H9 (cell line): ENCODE results near the gene FAT2. TPM values are rescaled to one million over a fixed set of nuclear protein-coding genes. Genes with fewer than 3 reads are reported as not detected.

Experiments used
- DNase-seq: peaks from one replicate; pipeline ENCODE4 v3.0.0-alpha.2; 2017
- H2AFZ ChIP-seq: one replicate; pipeline ENCODE4 v1.6.1; 2013; ENCODE audit warnings: mild to moderate bottlenecking, low read length, control low read depth, moderate library complexity
- H2AK5ac ChIP-seq: 2 replicates; pipeline ENCODE4 v1.6.1; 2013; ENCODE audit warnings: low read length, control low read depth, mixed read lengths; ENCODE audit not compliant: insufficient read length
- H2BK120ac ChIP-seq: one replicate; pipeline ENCODE4 v1.6.1; 2013; ENCODE audit warnings: low read depth, mild to moderate bottlenecking, low read length, control low read depth, inconsistent platforms; ENCODE audit not compliant: poor library complexity, severe bottlenecking
- H2BK12ac ChIP-seq: 2 replicates; pipeline ENCODE4 v1.6.1; 2013; ENCODE audit warnings: low read length, control low read depth, mixed read lengths, low read depth; ENCODE audit not compliant: insufficient read length
- H2BK15ac ChIP-seq: 2 replicates; pipeline ENCODE4 v1.6.1; 2013; ENCODE audit warnings: low read depth, low read length, control low read depth
- H2BK20ac ChIP-seq: one replicate; pipeline ENCODE4 v1.6.1; 2013; ENCODE audit warnings: low read depth, mild to moderate bottlenecking, low read length, control low read depth, inconsistent platforms; ENCODE audit not compliant: poor library complexity, severe bottlenecking
- H2BK5ac ChIP-seq: 2 replicates; pipeline ENCODE4 v1.6.1; 2013; ENCODE audit warnings: low read length, control low read depth, mixed read lengths; ENCODE audit not compliant: insufficient read length
- H3K14ac ChIP-seq: 2 replicates; pipeline ENCODE4 v1.6.1; 2013; ENCODE audit warnings: low read length, control low read depth; ENCODE audit not compliant: insufficient read depth
- H3K18ac ChIP-seq: 2 replicates; pipeline ENCODE4 v1.6.1; 2013; ENCODE audit warnings: low read depth, mild to moderate bottlenecking, mixed read lengths, low read length, control low read depth; ENCODE audit not compliant: insufficient read length
- H3K23ac ChIP-seq: 2 replicates; pipeline ENCODE4 v1.6.1; 2013; ENCODE audit warnings: low read length, control low read depth, mixed read lengths, low read depth; ENCODE audit not compliant: insufficient read length
- H3K23me2 ChIP-seq: 2 replicates; pipeline ENCODE4 v1.6.1; 2013; ENCODE audit warnings: low read depth, mild to moderate bottlenecking, mixed read lengths, low read length, control low read depth; ENCODE audit not compliant: insufficient read length, poor library complexity, severe bottlenecking
- H3K27ac ChIP-seq: 2 replicates; pipeline ENCODE4 v1.5.1; 2013; ENCODE audit warnings: low read length, control low read depth, mixed read lengths, low read depth; ENCODE audit not compliant: insufficient read length
- H3K27me3 ChIP-seq: 2 replicates; pipeline ENCODE4 v1.6.1; 2013; ENCODE audit warnings: low read length, control low read depth, inconsistent platforms; ENCODE audit not compliant: insufficient read depth
- H3K4ac ChIP-seq: 2 replicates; pipeline ENCODE4 v1.6.1; 2013; ENCODE audit warnings: low read depth, mild to moderate bottlenecking, control low read depth, inconsistent platforms, low read length, moderate library complexity
- H3K4me1 ChIP-seq: 2 replicates; pipeline ENCODE4 v1.6.1; 2013; ENCODE audit warnings: low read length, control low read depth, inconsistent platforms; ENCODE audit not compliant: insufficient read depth
- H3K4me2 ChIP-seq: 2 replicates; pipeline ENCODE4 v1.6.1; 2013; ENCODE audit warnings: low read length, control low read depth, mixed read lengths; ENCODE audit not compliant: insufficient read length, insufficient read depth
- H3K56ac ChIP-seq: 2 replicates; pipeline ENCODE4 v1.6.1; 2013; ENCODE audit warnings: low read depth, mild to moderate bottlenecking, mixed read lengths, low read length, control low read depth; ENCODE audit not compliant: insufficient read length
- H3K79me1 ChIP-seq: 2 replicates; pipeline ENCODE4 v1.6.1; 2013; ENCODE audit warnings: low read depth, mild to moderate bottlenecking, moderate library complexity, low read length, control low read depth, inconsistent platforms; ENCODE audit not compliant: insufficient read depth, poor library complexity, severe bottlenecking
- H3K79me2 ChIP-seq: 2 replicates; pipeline ENCODE4 v1.6.1; 2013; ENCODE audit warnings: low read length, control low read depth, inconsistent platforms; ENCODE audit not compliant: insufficient read depth
- H3K9ac ChIP-seq: 2 replicates; pipeline ENCODE4 v1.6.1; 2013; ENCODE audit warnings: low read length, control low read depth, mixed read lengths; ENCODE audit not compliant: insufficient read length; ENCODE audit errors: extremely low read depth
- H3K9me3 ChIP-seq: one replicate; pipeline ENCODE4 v1.6.1; 2013; ENCODE audit warnings: low read depth, low read length, inconsistent platforms; ENCODE audit not compliant: control insufficient read depth
- H3T11ph ChIP-seq: one replicate; pipeline ENCODE4 v1.6.1; 2013; ENCODE audit warnings: mild to moderate bottlenecking, low read length, control low read depth, inconsistent platforms
- H4K20me1 ChIP-seq: one replicate; pipeline ENCODE4 v1.6.1; 2013; ENCODE audit not compliant: control insufficient read depth, insufficient read length, insufficient read depth
- H4K5ac ChIP-seq: 2 replicates; pipeline ENCODE4 v1.6.1; 2013; ENCODE audit warnings: low read depth, mild to moderate bottlenecking, mixed read lengths, low read length, control low read depth; ENCODE audit not compliant: insufficient read length
- H4K8ac ChIP-seq: replicated peaks from 2 replicates; pipeline ENCODE4 v1.6.1; 2013; ENCODE audit warnings: low read length, control low read depth, mixed read lengths, low read depth; ENCODE audit not compliant: insufficient read length
- H4K91ac ChIP-seq: 2 replicates; pipeline ENCODE4 v1.6.1; 2013; ENCODE audit warnings: low read depth, mild to moderate bottlenecking, moderate library complexity, mixed read lengths, low read length, control low read depth; ENCODE audit not compliant: insufficient read length
- H3K27ac Mint-ChIP-seq, 3 experiments: 2 replicates in 2 of 3; 3 replicates in 1 of 3; pipeline ENCODE4 v1.8.0; 2020 to 2021; ENCODE audit warnings: mixed read lengths in 3 of 3, mild to moderate bottlenecking in 1 of 3, moderate library complexity in 1 of 3
- H3K27me3 Mint-ChIP-seq: 2 replicates; pipeline ENCODE4 v1.8.0; 2021; ENCODE audit warnings: low read depth, mild to moderate bottlenecking, moderate library complexity, mixed read lengths
- H3K36me3 Mint-ChIP-seq, 3 experiments: 2 replicates in 2 of 3; 3 replicates in 1 of 3; pipeline ENCODE4 v1.8.0; 2020 to 2021; ENCODE audit warnings: low read depth in 3 of 3, mixed read lengths in 3 of 3; ENCODE audit not compliant: insufficient read depth in 1 of 3
- H3K4me1 Mint-ChIP-seq, 2 experiments: 2 replicates each; pipeline ENCODE4 v1.8.0; 2020; ENCODE audit warnings: mixed read lengths in 2 of 2
- H3K4me3 Mint-ChIP-seq, 2 experiments: 2 replicates in 1 of 2; 3 replicates in 1 of 2; pipeline ENCODE4 v1.8.0; 2020 to 2021; ENCODE audit warnings: mild to moderate bottlenecking in 2 of 2, mixed read lengths in 2 of 2, moderate library complexity in 1 of 2
- H3K9me3 Mint-ChIP-seq, 2 experiments: 2 replicates in 1 of 2; 3 replicates in 1 of 2; pipeline ENCODE4 v1.8.0; 2020; ENCODE audit warnings: mild to moderate bottlenecking in 2 of 2, mixed read lengths in 2 of 2, moderate library complexity in 1 of 2
- WGBS: extraction: QIAGEN DNeasy Blood & Tissue Kit; methylation state at CpG from one replicate; pipeline ENCODE4 v1.1.7; 2013; ENCODE audit warnings: missing lambda C conversion rate, low lambda C conversion rate, mixed read lengths; ENCODE audit not compliant: insufficient read length; ENCODE audit errors: extremely low coverage; 5-methylcytosine and 5-hydroxymethylcytosine counted together
- total RNA-seq: library from RNA; stranded (reverse); gene quantifications from 2 replicates; pipeline ENCODE4 v1.2.1, GENCODE V29; 2021
- TF ChIP-seq, protein P1 (sequence below): fragments of 200-600 bp; sonication (generic); conservative IDR thresholded peaks from 3 replicates; pipeline ENCODE4 v1.8.0; 2021; ENCODE audit warnings: antibody characterized with exemption, mild to moderate bottlenecking

FAT2 gene
- total RNA-seq, 1 experiment from 2014 or later, result 0.15 TPM

DNA sequence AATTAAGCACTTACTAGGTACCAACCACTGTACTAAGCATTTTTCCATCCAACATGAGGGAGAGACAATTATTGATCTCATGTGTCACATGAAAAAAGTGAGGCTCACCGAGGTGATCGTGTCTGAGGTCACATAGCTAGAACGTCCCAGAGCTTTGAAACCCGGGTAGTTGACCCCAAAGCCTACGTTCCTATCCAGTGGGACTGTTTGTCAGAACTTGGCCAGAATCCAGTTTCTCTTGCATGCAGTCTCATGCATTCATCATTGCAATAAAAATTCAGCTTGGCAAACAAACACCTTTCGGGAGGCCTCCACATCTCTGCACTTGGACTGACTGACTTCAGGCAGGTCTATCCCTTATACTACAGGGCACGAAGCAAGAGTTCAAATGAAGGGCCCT lies 23.4 kb upstream of the FAT2 start:
- Histone ChIP-seq H3K9ac (no peak overlapping the region), H3K79me2 (no peaks in the 10 kb centered on the region)
- no CpG with 5 or more reads among the region's 7 CpGs for WGBS

More for the DNA sequence above, 23.4 kb upstream of the FAT2 start:
- Histone ChIP-seq H2BK15ac (no peak overlapping the region), H2AFZ (no peak overlapping the region), H3K4me1 (peaks cover 2% of the 10 kb centered on the region; the same call in 1 of the 2 replicates), H4K5ac (no peak overlapping the region), H3K4ac (no peak overlapping the region), H3K27ac (no peak overlapping the region), H4K91ac (no peak overlapping the region), H4K8ac (no peak overlapping the region), H2BK5ac (no peak overlapping the region), H3K14ac (no peak overlapping the region; the same call in 1 of the 2 replicates), H3K56ac (no peak overlapping the region), H3K9me3 (no peaks in the 10 kb centered on the region), H3K23ac (no peak overlapping the region), H3K4me2 (no peak overlapping the region), H3T11ph (no peak overlapping the region), H3K23me2 (no peaks in the 10 kb centered on the region), H4K20me1 (no peaks in the 10 kb centered on the region), H3K18ac (no peak overlapping the region), H2BK120ac (no peak overlapping the region), H3K27me3 (no peaks in the 10 kb centered on the region), H3K79me1 (no peaks in the 10 kb centered on the region), H2AK5ac (no peak overlapping the region), H2BK20ac (no peak overlapping the region), H2BK12ac (no peak overlapping the region)
- Mint-ChIP-seq H3K36me3 (no peaks in the 10 kb centered on the region; a peak in 1 of 7 replicates), H3K4me1 (peaks cover 28 to 34% of the 10 kb centered on the region in 2 experiments), H3K9me3 (no peaks in the 10 kb centered on the region), H3K27me3 (peaks cover 3% of the 10 kb centered on the region), H3K27ac (no peak overlapping the region), H3K4me3 (no peak overlapping the region)
- DNase-seq, result no peak
- TF ChIP-seq, protein P1, sequence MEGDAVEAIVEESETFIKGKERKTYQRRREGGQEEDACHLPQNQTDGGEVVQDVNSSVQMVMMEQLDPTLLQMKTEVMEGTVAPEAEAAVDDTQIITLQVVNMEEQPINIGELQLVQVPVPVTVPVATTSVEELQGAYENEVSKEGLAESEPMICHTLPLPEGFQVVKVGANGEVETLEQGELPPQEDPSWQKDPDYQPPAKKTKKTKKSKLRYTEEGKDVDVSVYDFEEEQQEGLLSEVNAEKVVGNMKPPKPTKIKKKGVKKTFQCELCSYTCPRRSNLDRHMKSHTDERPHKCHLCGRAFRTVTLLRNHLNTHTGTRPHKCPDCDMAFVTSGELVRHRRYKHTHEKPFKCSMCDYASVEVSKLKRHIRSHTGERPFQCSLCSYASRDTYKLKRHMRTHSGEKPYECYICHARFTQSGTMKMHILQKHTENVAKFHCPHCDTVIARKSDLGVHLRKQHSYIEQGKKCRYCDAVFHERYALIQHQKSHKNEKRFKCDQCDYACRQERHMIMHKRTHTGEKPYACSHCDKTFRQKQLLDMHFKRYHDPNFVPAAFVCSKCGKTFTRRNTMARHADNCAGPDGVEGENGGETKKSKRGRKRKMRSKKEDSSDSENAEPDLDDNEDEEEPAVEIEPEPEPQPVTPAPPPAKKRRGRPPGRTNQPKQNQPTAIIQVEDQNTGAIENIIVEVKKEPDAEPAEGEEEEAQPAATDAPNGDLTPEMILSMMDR, result no peak
